ENCODE measurements around the gene SH3RF1.

The SH3RF1 gene

DNA sequence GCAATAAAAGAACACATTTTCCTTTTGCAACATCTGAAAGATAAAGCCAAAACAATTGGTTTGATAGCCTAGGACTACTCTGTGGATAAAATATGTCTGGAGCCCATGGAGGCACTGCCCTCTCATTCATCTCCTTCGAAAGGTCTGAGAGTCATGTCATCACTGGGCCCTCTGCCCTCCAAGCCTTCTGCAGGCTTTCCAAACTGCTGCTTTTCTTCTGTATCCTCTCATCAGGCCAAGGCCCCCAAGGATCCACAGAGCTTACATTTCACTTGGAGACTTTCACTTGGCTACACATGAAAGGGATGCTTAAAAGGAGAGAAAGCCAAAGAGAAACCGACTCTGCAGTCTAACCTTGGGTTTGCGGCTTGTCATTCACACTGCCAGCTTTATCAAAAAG lies 109.9 kb downstream of the SH3RF1 start:
- TF ChIP-seq, protein P1, sequence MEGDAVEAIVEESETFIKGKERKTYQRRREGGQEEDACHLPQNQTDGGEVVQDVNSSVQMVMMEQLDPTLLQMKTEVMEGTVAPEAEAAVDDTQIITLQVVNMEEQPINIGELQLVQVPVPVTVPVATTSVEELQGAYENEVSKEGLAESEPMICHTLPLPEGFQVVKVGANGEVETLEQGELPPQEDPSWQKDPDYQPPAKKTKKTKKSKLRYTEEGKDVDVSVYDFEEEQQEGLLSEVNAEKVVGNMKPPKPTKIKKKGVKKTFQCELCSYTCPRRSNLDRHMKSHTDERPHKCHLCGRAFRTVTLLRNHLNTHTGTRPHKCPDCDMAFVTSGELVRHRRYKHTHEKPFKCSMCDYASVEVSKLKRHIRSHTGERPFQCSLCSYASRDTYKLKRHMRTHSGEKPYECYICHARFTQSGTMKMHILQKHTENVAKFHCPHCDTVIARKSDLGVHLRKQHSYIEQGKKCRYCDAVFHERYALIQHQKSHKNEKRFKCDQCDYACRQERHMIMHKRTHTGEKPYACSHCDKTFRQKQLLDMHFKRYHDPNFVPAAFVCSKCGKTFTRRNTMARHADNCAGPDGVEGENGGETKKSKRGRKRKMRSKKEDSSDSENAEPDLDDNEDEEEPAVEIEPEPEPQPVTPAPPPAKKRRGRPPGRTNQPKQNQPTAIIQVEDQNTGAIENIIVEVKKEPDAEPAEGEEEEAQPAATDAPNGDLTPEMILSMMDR (conservative IDR thresholded peaks at IDR 0.05; ENCODE audit: control insufficient read depth, insufficient read depth, low read depth, low read length) = no peak
- no peak overlapping the region for H3K4me3 ChIP-seq (ENCODE audit: control insufficient read depth, low read depth, low read length)
- peak; percentile 84 for DNase-seq (ENCODE audit: low read depth)

GRCh38 chr4:169159624-169160171 lies 111.1 kb downstream of the SH3RF1 start:
- DNase-seq (ENCODE audit: low read depth) = peak; percentile 51
- TF ChIP-seq, protein P1 (conservative IDR thresholded peaks at IDR 0.05; ENCODE audit: control insufficient read depth, insufficient read depth, low read depth, low read length) = no peak
- H3K4me3 ChIP-seq (ENCODE audit: control insufficient read depth, low read depth, low read length) = no peak overlapping the region

- no peak overlapping the region for H3K4me3 ChIP-seq (ENCODE audit: control insufficient read depth, low read depth, low read length)
- no peak for DNase-seq (ENCODE audit: low read depth)
- TF ChIP-seq, protein P1 (conservative IDR thresholded peaks at IDR 0.05; ENCODE audit: control insufficient read depth, insufficient read depth, low read depth, low read length) = no peak
Observed at GRCh38 chr4:169158861-169159260, 111.9 kb downstream of the SH3RF1 start.

DNA sequence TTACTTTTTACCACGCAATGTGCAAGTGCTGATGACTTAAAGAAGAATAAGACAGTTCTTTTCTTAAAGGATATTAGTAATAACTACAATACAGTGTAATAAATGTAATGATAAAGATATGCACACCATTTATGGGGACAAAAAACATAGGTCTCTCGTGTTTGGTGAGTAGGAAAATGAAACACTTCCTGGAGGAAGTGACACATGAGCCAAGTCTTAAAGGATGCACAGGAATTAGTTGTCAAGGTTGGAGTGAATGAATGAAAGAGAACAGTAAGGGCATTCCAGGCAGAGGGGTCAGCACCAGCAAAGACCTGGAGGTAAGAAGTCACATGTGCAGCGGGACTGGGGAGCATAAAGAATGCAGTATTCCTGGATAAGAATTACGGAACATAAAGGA lies 112.7 kb downstream of the SH3RF1 start:
- no peak for DNase-seq (ENCODE audit: low read depth)
- TF ChIP-seq, protein P1 (conservative IDR thresholded peaks at IDR 0.05; ENCODE audit: control insufficient read depth, insufficient read depth, low read depth, low read length) = no peak
- no peak overlapping the region for H3K4me3 ChIP-seq (ENCODE audit: control insufficient read depth, low read depth, low read length)

DNA sequence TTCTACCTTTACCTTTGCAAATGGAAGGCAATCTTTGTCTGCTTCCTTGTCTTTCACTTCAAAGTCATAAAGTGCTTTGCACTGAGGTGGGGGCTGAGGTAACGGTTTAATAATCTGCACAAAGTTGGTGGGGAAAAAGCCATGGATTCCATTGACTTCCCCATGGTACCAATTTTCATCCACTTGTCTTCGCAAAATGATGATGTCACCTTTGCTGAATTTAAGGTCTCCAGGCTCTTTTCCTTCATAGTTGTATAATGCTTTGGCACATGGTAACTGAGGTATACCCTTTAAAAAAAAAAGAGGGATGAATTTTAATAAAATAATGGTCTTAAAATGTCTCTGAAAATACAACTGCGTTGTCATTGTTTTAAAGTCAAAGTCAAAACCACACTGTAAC lies 114.4 kb downstream of the SH3RF1 start:
- DNase-seq (ENCODE audit: low read depth) = no peak
- H3K4me3 ChIP-seq (ENCODE audit: control insufficient read depth, low read depth, low read length) = no peak overlapping the region
- TF ChIP-seq, protein P1 (conservative IDR thresholded peaks at IDR 0.05; ENCODE audit: control insufficient read depth, insufficient read depth, low read depth, low read length) = no peak

- H3K4me3 ChIP-seq (ENCODE audit: control insufficient read depth, low read depth, low read length) = no peak overlapping the region
- DNase-seq (ENCODE audit: low read depth) = no peak
- TF ChIP-seq, protein P1 (conservative IDR thresholded peaks at IDR 0.05; ENCODE audit: control insufficient read depth, insufficient read depth, low read depth, low read length) = no peak
Observed at GRCh38 chr4:169154121-169154520, 116.6 kb downstream of the SH3RF1 start.

All from fibroblast of mammary gland (primary cell).